ENCODE measurements around the gene SAMD4A.
"Not testable (repeated sequence)": the region's sequence is repeated elsewhere in the genome, so short reads cannot be mapped to it uniquely, and the experiment has no call there.

SAMD4A gene

GRCh38 chr14:54797556-54797955 lies 230.6 kb downstream of the SAMD4A start:
- TF ChIP-seq, protein P1, sequence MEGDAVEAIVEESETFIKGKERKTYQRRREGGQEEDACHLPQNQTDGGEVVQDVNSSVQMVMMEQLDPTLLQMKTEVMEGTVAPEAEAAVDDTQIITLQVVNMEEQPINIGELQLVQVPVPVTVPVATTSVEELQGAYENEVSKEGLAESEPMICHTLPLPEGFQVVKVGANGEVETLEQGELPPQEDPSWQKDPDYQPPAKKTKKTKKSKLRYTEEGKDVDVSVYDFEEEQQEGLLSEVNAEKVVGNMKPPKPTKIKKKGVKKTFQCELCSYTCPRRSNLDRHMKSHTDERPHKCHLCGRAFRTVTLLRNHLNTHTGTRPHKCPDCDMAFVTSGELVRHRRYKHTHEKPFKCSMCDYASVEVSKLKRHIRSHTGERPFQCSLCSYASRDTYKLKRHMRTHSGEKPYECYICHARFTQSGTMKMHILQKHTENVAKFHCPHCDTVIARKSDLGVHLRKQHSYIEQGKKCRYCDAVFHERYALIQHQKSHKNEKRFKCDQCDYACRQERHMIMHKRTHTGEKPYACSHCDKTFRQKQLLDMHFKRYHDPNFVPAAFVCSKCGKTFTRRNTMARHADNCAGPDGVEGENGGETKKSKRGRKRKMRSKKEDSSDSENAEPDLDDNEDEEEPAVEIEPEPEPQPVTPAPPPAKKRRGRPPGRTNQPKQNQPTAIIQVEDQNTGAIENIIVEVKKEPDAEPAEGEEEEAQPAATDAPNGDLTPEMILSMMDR (conservative IDR thresholded peaks at IDR 0.05; ENCODE audit: low read depth, low read length) = no peak
- no peak for DNase-seq (ENCODE audit: low read depth)
- H3K4me3 ChIP-seq (ENCODE audit: low read length) = no peak overlapping the region

GRCh38 chr14:54797986-54798385 lies 231.1 kb downstream of the SAMD4A start:
- TF ChIP-seq, protein P1 (conservative IDR thresholded peaks at IDR 0.05; ENCODE audit: low read depth, low read length) = no peak
- no peak overlapping the region for H3K4me3 ChIP-seq (ENCODE audit: low read length)
- no peak for DNase-seq (ENCODE audit: low read depth)

DNA sequence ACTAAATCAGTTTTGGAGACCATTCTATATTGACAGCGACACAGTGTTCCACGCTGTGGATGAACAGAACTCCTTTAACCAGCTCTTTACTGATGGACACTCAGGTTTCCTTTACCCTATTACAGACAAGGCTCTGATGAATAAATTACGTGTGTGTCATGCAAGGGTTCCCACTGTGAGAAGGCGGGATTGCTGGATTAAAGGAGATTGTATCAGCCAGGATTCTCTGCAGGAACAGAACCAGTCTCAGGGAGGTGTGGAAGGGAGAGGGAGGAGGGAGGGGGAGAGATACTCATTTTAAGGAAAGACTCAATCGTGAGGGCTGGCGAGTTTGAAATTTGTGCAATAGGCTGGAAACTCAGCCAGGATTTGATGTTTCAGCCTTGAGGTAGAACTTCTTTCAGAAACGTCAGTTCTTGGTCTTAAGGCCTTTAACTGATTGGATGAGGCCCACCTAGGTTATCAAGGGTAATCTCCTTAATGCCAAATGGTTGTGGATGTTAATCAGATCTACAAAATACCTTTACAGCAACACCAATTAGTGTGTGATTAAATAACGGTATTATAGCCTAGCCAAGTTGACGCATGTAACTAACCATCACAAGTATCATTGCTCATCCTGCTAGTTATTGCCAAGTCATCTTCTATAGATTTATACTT lies 231.7 kb downstream of the SAMD4A start:
- H3K4me3 ChIP-seq (ENCODE audit: low read length) = no peak overlapping the region
- TF ChIP-seq, protein P1 (conservative IDR thresholded peaks at IDR 0.05; ENCODE audit: low read depth, low read length) = no peak
- DNase-seq (ENCODE audit: low read depth) = no peak

GRCh38 chr14:54801482-54801881 lies 234.6 kb downstream of the SAMD4A start:
- DNase-seq (ENCODE audit: low read depth); H3K4me3 ChIP-seq (ENCODE audit: low read length): not testable (repeated sequence)

- no peak overlapping the region for H3K4me3 ChIP-seq (ENCODE audit: low read length)
- TF ChIP-seq, protein P1 (conservative IDR thresholded peaks at IDR 0.05; ENCODE audit: low read depth, low read length) = no peak
- no peak for DNase-seq (ENCODE audit: low read depth)
Observed at GRCh38 chr14:54803396-54803795, 236.5 kb downstream of the SAMD4A start.

DNA sequence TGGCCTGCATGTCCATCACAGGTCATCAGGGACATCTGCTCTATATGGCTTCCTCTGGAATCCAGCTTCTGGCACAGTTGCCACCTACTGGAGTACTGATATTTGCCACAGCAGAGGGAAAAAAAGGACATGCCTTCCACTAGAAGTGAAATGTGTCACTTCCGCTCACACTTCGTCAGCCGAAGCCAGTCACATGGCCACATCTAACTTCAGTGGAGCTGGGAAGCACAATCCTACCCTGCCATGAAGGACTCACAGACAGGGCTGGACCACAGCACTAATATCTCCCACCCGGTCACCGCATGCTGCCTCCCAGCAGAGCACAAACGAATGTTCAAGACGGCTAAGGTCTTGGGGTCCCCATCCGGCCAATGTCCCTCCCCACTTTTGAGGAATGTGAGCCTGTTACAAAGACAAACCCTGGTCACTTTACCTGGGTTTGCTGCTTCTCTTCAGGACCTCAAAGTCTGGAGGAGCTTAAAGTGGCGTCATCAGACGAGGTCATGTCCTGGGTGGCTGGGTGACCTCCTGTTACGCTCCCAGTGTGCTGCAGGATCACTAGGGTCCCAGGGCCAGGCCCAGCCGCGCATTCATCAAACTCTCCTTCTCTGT lies 237.1 kb downstream of the SAMD4A start:
- TF ChIP-seq, protein P1 (conservative IDR thresholded peaks at IDR 0.05; ENCODE audit: low read depth, low read length) = no peak
- no peak for DNase-seq (ENCODE audit: low read depth)

GRCh38 chr14:54804538-54805041 lies 237.7 kb downstream of the SAMD4A start:
- DNase-seq (ENCODE audit: low read depth) = no peak
- no peak overlapping the region for H3K4me3 ChIP-seq (ENCODE audit: low read length)
- TF ChIP-seq, protein P1 (conservative IDR thresholded peaks at IDR 0.05; ENCODE audit: low read depth, low read length) = no peak

More for the DNA sequence above, 237.1 kb downstream of the SAMD4A start:
- no peak overlapping the region for H3K4me3 ChIP-seq (ENCODE audit: low read length)

All from retinal pigment epithelial cell (primary cell).